Chondrocyte (in vitro differentiated cells): ENCODE measurements around the gene WAPL. TPM values are rescaled to one million over a fixed set of nuclear protein-coding genes. Genes with fewer than 3 reads are reported as not detected.
"Not testable (repeated sequence)": the region's sequence is repeated elsewhere in the genome, so short reads cannot be mapped to it uniquely, and the experiment has no call there.

ENCODE experiments used
- DNase-seq: peaks from one replicate; pipeline ENCODE4 v3.0.0; 2021; ENCODE audit warnings: mixed read lengths, low spot score
- H3K27ac Mint-ChIP-seq: one replicate; pipeline ENCODE4 v1.8.0; 2021; ENCODE audit warnings: mild to moderate bottlenecking, moderate library complexity, mixed read lengths; ENCODE audit not compliant: unreplicated experiment
- H3K27me3 Mint-ChIP-seq: 2 replicates; pipeline ENCODE4 v1.8.0; 2021; ENCODE audit warnings: low read depth, mixed read lengths
- H3K36me3 Mint-ChIP-seq: 2 replicates; pipeline ENCODE4 v1.8.0; 2021; ENCODE audit warnings: low read depth, mixed read lengths
- H3K4me1 Mint-ChIP-seq: 2 replicates; pipeline ENCODE4 v1.8.0; 2021; ENCODE audit warnings: low read depth, mild to moderate bottlenecking, mixed read lengths
- H3K4me3 Mint-ChIP-seq: one replicate; pipeline ENCODE4 v1.8.0; 2021; ENCODE audit warnings: mild to moderate bottlenecking, moderate library complexity, mixed read lengths; ENCODE audit not compliant: unreplicated experiment
- H3K9me3 Mint-ChIP-seq: 2 replicates; pipeline ENCODE4 v1.8.0; 2021; ENCODE audit warnings: low read depth, mixed read lengths
- total RNA-seq: library from RNA; stranded (reverse); gene quantifications from 3 replicates; pipeline ENCODE4 v1.2.1, GENCODE V29; 2021
- TF ChIP-seq, protein P1 (sequence below): fragments of 200-600 bp; sonication (generic); IDR thresholded peaks from 2 replicates; pipeline ENCODE4 v1.5.0; 2021; ENCODE audit warnings: antibody characterized with exemption, mild to moderate bottlenecking, moderate library complexity

Gene WAPL
- total RNA-seq, 1 donor from 2014 or later: 29.1 TPM

GRCh38 chr10:86526606-86527005, 5.0 kb upstream of the WAPL start:
- Mint-ChIP-seq H3K27me3 (no peaks in the 10 kb centered on the region), H3K27ac (peak overlapping the region; percentile 19), H3K9me3 (no peaks in the 10 kb centered on the region), H3K4me1 (peaks cover 37% of the 10 kb centered on the region), H3K36me3 (no peaks in the 10 kb centered on the region), H3K4me3 (no peak overlapping the region)
- TF ChIP-seq, protein P1, sequence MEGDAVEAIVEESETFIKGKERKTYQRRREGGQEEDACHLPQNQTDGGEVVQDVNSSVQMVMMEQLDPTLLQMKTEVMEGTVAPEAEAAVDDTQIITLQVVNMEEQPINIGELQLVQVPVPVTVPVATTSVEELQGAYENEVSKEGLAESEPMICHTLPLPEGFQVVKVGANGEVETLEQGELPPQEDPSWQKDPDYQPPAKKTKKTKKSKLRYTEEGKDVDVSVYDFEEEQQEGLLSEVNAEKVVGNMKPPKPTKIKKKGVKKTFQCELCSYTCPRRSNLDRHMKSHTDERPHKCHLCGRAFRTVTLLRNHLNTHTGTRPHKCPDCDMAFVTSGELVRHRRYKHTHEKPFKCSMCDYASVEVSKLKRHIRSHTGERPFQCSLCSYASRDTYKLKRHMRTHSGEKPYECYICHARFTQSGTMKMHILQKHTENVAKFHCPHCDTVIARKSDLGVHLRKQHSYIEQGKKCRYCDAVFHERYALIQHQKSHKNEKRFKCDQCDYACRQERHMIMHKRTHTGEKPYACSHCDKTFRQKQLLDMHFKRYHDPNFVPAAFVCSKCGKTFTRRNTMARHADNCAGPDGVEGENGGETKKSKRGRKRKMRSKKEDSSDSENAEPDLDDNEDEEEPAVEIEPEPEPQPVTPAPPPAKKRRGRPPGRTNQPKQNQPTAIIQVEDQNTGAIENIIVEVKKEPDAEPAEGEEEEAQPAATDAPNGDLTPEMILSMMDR: no peak
- DNase-seq: no peak

- not testable (repeated sequence) for DNase-seq, H3K36me3 Mint-ChIP-seq, H3K4me3 Mint-ChIP-seq, H3K27ac Mint-ChIP-seq, H3K9me3 Mint-ChIP-seq, H3K27me3 Mint-ChIP-seq
- H3K4me1 Mint-ChIP-seq: peaks cover 39% of the 10 kb centered on the region
Measured at GRCh38 chr10:86525713-86526112, 4.1 kb upstream of the WAPL start.

- no peaks in the 10 kb centered on the region for H3K36me3 Mint-ChIP-seq
- peaks cover 48% of the 10 kb centered on the region for H3K4me1 Mint-ChIP-seq
- no peak overlapping the region for H3K4me3 Mint-ChIP-seq
- no peak overlapping the region for H3K27ac Mint-ChIP-seq
- no peak for DNase-seq
- H3K9me3 Mint-ChIP-seq: no peaks in the 10 kb centered on the region
- H3K27me3 Mint-ChIP-seq: no peaks in the 10 kb centered on the region
- TF ChIP-seq, protein P1: no peak
Measured at GRCh38 chr10:86524225-86524962, 2.8 kb upstream of the WAPL start.

GRCh38 chr10:86523348-86523747, 1.8 kb upstream of the WAPL start:
- TF ChIP-seq, protein P1: peak; percentile 58
- DNase-seq: no peak
- Mint-ChIP-seq H3K27me3 (no peaks in the 10 kb centered on the region), H3K4me1 (peaks cover 59% of the 10 kb centered on the region), H3K4me3 (peak overlapping the region; percentile 78), H3K36me3 (no peaks in the 10 kb centered on the region), H3K9me3 (no peaks in the 10 kb centered on the region), H3K27ac (no peak overlapping the region)

DNA sequence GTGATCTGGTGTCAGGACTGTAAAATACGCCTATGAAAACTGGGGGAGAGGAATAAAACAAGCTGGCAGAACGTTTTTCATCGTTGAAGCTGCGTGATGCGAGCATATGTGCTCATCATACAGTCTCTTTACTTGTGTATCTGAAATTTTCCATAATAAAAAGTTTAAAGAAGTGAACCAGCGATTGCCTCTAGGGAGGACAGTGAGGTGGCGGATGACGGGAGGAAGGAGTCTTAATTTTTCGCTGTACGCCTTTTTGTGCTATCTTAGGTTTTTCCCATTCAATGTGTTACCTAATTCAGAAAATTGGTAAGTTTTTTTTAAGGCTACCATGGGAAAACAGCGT, 891 bp upstream of the WAPL start:
- TF ChIP-seq, protein P1: no peak
- H3K27ac Mint-ChIP-seq: peak overlapping the region; percentile 66
- H3K27me3 Mint-ChIP-seq: no peaks in the 10 kb centered on the region
- H3K9me3 Mint-ChIP-seq: no peaks in the 10 kb centered on the region
- H3K36me3 Mint-ChIP-seq: peaks cover 3% of the 10 kb centered on the region
- H3K4me1 Mint-ChIP-seq: peaks cover 68% of the 10 kb centered on the region
- no peak for DNase-seq
- peak overlapping the region; percentile 78 for H3K4me3 Mint-ChIP-seq
